ENCODE results near the gene EIF4E2.

EIF4E2 gene

DNA sequence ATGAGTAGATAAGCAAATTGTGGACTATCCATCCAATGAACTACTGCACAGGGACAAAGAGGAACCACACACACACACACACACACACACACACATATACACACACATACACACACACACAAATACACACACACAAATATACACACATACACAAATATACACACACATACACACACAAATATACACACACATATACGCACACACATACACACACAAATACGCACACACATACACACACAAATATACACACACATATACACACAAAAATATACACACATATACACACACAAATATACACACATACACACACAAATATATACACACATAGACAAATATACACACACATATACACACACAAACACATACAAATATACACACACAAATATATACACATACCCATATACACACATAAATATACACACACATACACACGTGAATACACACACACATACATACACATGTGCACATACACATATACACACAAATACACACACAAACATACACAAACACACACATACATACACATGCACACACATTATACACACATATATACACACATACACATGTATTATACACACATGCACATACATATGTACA is 63.1 kb downstream of the EIF4E2 start:
- no peak for DNase-seq (ENCODE audit: extremely low read depth, low read depth)
- TF ChIP-seq CTCF (IDR thresholded peaks at IDR 0.05; ENCODE audit: low read depth, low read length) = no peak

GRCh38 chr2:232615339-232615738 is 64.8 kb downstream of the EIF4E2 start:
- no peak for TF ChIP-seq CTCF (IDR thresholded peaks at IDR 0.05; ENCODE audit: low read depth, low read length)

More at GRCh38 chr2:232615339-232615738, 64.8 kb downstream of the EIF4E2 start:
- no peak for DNase-seq (ENCODE audit: extremely low read depth, low read depth)

Data from AG09319 (cell line).